ENCODE measurements around the gene HDAC7.

HDAC7 gene

DNA sequence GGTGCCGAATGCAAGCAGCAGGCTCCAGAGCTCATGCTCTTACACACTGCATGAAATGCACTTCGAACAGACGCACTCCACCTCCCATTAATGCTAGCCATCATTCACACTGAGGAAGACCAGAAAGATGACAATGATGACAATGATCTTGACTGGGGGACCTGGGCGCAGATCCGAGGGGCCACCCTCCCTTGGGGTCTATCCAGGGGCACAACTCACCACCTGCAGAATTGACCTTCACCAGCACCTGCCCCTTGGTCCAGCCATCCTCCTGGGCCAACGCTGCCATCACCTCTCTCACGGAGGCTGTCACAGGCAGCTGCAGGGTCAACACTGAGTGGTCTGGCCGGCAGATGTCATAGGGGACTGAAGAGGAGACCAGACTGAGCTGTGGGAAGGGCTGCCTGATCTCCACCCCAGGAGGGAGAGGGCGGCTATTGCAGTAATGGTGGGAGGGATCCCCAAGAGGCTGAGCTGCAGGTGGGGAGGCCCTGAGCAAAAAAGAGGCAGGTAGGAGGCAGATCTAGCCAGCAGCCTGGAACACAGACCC lies 76.3 kb downstream of the HDAC7 start:
- no peak for DNase-seq

DNA sequence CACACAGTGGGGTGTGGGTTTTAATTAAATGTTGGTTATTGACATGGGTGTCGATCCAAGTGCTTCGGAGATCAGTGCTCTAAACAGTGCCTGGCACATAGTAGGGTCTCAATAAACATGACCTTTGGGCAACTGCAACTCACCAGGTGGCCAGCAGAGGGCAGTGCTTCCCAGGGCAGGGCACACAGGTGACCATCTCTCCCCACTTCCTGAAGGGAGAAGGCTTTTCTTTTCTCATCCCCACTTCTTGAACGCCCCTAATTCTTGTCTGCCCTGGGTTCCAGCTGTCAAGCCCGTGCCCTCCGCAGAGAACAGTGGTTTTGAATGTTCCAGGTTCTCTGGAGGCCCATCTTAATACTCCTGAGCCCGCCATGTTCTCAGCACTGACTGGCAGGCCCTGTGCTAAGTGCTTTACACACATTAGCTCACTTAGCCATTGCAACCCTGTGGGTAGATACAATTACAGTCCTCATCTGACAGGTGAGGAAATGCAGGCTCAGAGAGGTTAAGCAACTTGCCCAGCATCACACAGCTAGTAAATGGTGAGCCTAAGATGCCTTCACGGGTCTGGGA lies 77.4 kb downstream of the HDAC7 start:
- DNase-seq, result no peak

DNA sequence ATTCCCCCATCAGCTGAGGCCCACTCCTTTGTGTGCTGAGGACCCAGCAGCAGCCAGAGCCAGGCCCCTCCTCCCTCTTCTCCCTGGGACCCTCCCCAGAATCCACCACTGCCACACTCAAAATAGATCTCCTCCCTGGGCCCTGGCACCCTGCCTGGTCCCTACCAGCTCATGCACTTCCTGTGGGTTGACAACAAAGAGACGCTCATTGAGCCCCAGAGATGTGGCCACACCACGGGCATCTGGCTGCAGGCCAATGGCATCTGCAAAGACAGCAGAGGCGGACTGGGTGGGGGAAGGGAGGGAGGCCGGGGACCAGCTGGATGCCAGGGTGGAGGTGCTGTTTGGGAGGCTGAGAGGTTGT lies 78.4 kb downstream of the HDAC7 start:
- no peak for DNase-seq

DNA sequence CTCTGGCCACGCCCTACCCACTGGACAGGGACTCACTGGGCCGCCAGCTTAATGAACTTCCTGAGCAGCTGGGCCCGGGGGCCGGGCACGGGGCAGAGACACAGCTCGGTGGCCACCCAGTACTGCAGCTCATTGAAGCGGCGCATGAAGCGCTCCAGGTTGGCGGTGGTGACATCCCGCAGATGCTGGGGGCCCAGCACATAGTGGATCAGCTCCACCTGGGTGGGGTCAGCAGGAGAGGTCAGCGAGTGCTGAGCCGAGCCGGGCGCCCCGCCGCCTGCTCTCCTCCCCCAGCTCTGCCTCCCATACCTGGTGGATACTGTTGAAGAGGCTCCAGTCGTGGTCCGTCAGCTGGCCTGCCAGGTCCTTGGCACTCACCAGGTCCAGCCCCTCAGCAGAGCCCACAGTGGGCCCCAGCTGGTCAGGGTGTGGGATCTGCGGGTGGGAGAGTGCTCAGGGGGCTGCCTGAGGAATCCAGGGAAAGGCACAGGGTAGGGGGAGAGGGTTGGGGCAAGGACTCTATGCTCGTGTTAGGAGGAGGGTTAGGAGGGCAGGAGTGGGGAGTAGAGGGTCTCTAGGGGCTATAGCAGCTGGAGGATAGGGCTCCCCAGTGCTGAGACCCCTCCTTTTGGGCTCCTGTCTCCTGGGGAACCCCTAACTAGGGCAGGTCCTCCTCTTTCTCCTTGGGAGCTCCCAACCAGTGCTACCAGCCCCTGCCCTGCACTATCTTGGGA lies 78.9 kb downstream of the HDAC7 start:
- DNase-seq, result no peak

DNA sequence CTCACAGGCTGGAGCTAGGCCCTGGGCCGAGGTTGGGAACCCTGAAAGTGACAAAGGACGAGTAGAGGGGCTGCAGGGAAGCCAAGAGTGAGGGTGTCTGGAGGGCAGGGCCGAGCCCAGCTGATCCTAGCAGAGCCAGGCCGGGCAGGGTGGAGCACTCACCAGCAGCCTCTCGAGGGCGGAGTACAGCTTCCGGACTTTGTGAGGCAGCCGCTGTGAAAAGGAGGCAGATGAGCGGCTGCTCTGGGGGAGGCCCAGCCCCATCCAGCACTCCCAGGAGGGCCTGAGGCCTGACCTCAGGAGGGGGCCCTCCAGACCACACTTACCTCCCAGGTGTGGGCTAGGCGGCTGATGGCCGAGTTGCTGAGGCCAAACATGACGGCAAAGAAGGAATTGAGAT lies 79.7 kb downstream of the HDAC7 start:
- no peak for DNase-seq

DNA sequence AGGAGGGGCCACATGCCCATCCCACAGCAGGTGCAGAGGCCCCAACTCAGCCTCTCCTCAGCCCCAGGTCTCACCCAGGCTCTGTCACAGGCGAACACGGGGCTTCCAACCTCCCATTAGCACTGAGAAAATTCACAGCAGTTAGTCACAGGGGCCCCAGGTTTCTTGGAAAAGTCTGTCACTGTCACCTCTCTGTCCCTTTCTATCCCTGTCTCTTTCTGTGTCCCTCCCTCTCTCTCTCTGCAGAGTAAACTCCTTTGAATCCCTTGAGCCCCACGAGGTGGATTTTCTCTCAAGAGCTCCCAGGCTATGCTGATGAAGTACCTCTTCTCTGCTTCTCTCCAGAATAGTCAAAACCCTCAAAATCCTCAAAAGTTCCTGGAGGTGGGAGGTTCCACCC lies 80.4 kb downstream of the HDAC7 start:
- DNase-seq, result no peak

DNA sequence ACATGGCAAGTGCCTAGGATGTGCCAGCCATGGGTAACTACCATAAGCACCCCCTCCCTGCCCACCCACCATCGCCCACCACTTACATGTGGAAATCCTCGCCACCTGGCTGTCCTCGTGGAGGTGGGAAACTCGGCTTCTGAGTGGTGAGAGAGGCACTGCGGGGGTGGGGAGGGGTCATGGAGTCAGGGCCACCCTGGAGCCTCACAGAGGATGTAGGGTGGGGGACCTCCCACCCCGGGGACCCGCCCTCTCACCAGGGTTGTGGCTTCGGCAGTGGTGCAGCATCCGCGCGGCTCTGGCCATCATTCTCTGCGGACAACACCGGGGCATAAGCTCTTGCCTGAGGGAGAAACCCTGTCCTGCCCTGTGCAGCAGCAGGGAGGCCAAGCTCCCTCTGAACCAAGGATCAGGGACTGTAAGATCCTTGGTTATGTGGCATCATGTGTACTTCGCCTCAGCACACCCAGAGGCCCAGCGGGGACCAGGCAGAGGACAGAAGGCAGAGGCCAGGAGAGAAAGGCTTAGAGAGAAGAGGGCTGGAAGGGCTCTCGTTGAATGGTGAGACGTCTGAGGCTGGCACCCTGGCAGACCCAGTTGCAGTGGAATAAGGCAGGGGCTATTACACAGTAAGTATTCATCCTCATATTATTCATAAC lies 81.6 kb downstream of the HDAC7 start:
- no peak for DNase-seq

DNA sequence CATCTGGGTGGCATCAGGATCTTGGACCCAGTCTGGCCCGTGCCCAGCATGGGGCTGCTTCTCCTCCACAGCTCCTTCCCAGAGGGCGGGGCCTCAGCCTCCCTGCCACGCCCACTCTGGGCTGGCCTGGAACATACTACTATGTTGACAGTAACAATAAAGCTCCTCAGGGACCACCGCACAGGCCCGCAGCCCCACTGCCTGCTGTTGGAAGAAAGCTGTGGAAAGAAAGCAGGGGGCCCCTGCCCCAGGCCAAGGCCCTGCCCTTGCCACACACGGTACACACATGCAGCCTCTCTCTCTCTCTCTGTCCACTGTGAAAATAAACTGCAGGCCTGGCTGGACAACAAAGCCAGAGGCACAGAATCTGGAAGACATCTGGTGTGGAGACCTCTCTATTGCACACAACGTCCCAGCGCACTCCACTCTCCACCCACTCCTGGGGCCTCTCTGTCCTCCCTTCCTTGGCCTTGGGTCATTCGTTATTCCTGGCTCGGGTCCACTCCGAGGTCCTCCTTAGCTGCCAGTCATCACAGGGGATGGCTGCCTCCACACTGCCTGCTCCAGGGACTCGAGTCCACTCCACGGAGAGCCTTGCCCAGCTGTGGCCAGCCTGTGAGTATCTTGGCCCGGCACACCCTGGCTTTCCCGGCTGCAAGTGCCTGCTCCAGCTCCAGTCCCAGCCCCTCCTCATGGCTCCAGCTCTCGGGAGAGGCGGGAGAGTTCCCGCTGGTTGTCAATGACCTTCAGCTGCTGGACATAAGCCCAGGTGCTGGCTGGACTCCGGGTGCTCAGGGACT lies 82.6 kb downstream of the HDAC7 start:
- DNase-seq, result no peak

DNA sequence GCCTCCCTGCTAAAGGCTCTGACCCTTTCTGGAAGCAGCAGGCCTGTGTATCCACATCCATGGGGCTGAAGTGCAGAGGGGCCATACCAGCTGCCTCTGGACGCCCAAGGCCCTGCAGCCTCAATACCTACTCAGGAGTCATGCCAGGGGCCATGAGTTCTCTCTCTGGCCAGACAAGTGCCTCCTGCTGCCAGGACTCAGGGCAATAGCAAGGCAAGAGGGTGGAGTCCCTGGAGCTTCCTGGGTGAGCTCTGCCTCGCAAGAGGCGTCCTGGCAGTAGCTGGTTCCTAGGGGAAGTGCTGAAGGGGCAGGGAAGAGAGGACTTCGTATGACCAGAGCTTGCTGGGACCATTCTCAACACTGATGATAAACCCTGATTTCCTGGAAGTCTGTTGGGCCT lies 83.5 kb downstream of the HDAC7 start:
- no peak for DNase-seq

DNA sequence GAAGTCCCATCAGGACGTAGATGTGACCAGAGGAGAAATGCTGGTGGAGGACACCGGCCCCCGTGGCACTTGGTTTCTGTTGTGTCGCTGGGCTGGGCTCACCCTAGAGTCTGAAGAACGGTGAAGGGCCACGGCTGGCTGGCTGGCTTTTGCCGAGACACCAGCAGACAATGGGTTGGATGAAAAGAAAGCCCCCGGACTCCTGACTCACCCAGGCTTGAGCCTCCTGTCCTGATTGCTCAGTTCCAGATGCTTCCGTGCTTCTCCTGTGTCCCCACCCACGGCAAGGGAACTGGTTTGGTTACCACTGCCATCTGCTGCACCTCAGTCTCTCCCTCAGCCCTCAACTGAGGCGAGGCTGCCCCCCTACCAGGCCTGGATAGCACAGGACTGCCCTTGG lies 84.1 kb downstream of the HDAC7 start:
- no peak for DNase-seq

DNA sequence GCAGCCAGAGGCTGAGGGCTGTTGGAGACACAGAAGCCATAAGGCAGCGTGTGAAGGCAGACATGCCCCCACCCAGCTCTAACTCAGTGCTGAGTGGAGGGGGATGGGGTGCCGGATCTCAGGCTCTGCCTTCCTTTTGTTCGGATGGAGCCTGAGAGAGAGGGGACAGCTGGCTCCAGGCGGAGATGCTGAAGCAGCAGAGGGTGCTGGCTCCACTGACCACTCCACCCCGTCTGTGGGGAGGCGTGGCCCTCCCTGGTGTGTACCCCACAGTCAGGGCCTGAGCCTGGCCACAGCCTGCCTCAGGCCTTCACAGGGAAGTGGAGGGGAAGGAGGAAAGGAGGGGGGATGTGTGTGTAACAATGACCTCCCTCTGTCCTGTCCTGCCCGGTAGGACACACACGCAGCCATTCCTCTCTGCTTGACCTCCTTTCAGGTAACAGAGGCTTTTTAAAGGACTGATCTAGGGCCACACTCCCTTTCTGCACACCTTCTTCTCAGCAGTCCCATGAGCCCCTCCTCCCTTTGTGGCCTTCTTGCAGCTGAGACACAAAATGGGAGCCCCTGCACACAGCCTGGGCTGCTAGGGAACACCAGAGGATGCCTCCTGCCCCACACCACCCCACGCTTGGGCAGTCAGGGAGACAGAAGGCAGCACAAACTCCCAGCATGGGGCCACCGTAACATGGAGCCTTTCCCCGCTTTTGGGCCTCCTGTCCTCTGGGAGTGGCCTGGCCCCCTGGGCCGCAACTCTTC lies 84.8 kb downstream of the HDAC7 start:
- DNase-seq, result no peak

DNA sequence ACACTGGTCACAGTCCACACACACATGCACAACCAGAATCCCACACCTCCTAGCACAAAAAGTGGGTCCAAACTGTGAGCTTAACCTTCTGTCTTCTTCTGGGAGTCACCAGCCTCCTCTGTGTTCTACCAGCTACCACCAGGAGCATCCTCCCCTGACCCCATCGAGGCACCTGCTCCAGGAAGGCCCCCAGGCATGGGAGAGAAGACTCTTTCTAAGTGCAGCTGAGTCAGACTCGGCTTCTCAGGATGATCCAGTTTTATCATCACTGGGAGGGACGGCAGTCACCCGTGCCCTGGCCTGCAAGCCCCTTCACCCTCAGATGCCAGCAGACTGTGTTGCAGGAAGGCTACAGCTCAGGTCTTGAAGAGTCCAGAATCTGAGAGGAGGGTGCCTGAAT lies 86.6 kb downstream of the HDAC7 start:
- no peak for DNase-seq

Data from cerebellar nuclear complex (tissue), 1 donor.